ENCODE data around the gene SH3PXD2A.
"Not testable (repeated sequence)": the region's sequence is repeated elsewhere in the genome, so short reads cannot be mapped to it uniquely, and the experiment has no call there.

The SH3PXD2A gene

DNA sequence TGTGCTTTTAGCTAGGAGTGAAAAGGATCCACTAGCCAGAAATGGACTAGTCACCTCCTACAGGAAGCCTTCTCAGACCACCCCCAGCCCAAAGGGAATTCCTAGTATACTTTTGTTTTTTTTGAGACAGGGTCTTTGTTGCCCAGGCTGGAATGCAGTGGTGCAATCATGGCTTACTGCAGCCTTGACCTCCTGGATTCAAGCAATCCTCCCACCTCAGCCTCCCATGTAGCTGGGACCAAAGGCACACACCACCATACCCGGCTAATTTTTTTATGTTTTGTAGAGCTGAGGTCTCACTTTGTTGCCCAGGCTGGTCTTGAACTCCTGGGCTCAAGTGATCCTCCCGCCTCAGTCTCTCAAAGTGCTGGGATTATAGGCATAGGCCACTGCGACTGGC lies 192.7 kb downstream of the SH3PXD2A start:
- in situ Hi-C loops (cut with HindIII; ENCODE audit: low sequenced_read_pairs), result not testable (repeated sequence)

DNA sequence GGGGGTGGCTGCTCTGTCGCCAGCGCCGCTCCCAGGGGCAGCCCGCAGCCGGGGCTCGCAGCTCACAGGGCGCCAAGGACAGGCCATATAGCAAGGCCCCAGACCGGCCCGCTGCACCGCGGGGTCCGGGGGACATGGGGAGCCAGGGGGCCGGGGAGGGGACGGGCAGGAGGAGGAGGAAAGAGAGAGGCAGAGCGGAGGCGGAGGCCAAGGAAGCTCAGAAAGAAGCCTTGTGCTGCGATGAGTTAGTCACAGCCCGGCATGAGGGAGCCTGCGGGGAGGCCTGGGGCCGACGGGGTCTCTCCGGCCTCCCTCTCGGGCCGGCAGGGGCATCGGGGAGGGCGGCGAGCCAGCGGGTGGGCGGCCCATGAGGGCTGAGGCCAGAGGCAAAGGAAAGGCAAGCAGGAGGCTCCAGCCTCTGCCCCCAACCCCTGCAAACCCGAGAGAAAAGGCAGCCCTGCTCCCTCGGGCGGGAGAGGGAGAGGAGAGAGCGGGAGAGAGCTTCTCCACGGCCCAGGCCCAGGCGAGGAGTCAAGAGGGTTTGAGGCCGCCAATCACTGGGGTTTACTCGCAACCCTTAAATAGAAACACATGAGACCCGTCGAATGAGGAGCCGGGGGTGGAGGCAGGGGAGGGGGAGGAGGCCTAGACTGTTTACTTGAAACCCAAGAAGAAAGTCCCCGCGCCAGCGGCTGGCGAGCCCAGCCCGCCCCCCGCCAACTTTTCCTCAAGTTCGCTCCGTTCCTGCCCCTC lies 194.0 kb downstream of the SH3PXD2A start:
- in situ Hi-C loops (cut with HindIII; ENCODE audit: low sequenced_read_pairs), result no loop called here

DNA sequence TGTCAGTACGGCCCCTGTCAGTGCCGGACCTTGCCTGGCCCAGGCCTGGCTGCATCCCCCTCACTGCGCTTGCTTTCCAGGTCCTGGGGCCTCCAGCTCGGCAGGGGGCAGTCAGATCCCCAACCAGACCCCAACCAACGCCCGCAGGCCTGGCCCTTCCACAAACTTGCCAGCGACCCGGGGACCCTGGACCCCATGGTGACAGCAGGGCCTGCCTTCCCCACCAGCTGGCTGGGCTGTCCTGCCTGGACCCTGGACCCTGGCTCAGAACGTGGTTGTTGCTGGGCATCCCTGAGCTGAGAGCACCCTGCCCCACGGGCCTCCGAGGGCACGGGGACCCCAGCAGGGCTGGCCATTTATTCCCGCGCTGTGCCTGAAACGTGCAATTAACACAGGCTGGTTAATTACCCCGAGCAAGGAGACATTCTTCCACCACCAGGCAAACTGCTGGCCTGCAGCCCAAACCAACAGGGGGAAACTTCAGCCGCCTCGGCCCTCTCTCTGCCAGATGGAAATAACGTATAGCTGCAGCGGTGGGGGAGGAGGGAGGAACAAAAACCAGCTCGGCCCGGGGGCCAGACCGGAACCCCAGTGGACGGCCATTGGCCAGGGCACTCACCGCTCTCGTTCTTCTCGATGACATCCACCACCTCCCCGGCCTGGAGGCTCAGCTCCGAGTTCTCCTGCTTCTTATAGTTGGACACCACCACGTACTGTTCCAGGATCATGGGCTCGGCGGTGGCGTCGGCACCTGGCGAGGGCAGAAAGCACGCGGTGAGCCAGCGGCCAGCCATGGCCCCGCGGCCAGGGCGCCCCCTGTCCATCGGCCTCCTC lies 194.8 kb downstream of the SH3PXD2A start:
- in situ Hi-C loops (cut with HindIII; ENCODE audit: low sequenced_read_pairs), result no loop called here

DNA sequence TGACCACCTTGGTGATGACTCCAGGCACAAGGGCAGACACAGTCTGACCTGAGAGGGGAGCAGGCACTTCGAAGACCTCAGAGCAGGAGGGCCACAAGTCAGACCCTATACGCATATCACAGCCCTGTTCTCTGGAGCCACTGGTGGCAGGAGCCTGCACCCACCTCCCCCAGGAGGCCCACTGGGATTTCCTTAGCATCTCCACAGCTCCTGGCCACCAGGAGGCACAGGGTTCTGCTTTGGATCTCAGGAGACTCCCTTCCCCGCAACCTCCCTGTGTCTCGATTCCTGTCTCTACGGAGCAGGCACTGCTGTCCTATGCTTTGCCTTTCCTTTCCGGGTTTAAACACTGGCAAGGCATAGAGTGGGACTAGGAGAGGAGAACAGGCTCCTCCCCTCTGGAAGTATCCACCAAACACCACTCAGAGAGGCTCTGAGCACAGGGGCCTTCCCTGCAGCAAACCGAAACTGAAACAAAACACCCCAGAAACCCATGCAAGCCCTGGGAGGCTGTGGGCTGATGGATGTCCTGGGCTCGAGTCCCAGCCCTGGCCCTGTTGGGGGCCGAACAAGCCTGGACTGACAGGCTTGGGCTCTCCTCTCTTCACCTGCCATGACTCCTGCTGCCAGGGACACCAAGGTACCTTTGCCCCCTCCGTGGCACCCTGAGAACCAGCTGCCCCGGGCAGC lies 195.6 kb downstream of the SH3PXD2A start:
- in situ Hi-C loops (cut with HindIII; ENCODE audit: low sequenced_read_pairs), result no loop called here

- in situ Hi-C loops (cut with HindIII; ENCODE audit: low sequenced_read_pairs), result no loop called here
Observed at GRCh38 chr10:103658049-103658577, 197.3 kb downstream of the SH3PXD2A start.

DNA sequence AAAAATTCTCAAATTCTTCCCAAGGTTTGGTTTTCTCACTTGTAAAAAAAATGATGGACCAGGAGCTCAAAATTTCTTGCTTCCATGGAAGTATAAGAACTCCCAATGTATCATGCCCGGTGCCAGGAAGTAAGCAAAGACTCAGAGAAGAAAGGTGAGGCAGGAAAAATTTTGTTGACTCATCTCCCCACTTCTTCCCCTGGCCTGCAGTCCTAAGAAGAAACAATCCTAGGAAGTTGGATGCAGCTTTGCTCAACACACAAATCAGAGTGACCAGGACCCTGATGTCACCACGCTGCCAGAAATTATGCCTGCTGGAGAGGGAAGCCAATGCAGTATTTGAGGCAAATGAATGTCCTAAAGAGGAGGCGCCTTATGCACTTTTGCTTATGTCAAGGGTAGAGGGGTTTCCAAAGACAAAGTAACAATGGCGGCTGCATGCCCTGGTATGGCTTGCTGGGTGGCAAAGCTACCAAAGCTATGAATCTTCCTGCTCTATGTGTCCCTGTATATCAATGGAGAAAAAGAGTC lies 198.2 kb downstream of the SH3PXD2A start:
- in situ Hi-C loops (cut with HindIII; ENCODE audit: low sequenced_read_pairs), result no loop called here

DNA sequence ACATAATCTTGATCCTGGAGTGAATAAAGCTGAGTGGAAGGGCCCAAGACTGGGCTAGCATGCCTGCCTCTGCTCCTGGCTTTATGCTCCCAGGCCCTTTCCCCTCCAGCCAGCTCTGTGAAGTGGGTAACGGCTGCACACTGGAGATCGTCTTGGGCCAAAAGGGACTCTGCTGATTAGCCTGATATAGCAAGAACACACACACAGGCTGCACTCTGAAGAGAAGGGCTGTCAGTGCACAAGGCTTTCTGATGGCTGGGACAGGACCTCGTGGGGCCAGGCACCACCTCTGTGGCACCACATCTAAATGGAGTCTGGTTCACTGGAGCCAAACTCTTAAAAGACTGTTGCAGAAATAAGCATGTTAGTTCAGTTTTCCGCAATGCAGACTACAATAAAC lies 200.5 kb downstream of the SH3PXD2A start:
- in situ Hi-C loops (cut with HindIII; ENCODE audit: low sequenced_read_pairs), result no loop called here

DNA sequence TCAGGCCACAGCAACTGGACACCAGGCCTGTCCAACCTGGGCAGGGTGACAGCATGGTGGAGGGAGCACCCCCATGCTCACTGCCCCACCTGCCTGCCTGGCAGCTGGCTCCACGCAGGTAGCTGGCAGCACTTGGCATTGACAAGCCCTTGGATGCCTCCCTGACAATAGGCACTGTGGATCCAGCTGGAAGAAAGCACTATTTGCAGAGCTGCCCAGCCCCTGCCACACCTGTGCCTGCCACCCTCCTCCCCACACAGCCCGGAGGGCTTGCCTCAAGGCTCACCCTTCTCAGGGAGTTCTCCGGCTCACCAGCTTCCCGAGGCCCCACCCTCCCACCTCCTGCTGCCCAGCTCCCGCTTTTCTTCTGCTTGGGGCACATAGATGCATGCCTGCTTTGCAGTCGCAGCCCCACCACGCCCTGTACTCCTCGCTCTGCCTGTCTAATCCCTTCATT lies 201.8 kb downstream of the SH3PXD2A start:
- in situ Hi-C loops (cut with HindIII; ENCODE audit: low sequenced_read_pairs), result no loop called here

DNA sequence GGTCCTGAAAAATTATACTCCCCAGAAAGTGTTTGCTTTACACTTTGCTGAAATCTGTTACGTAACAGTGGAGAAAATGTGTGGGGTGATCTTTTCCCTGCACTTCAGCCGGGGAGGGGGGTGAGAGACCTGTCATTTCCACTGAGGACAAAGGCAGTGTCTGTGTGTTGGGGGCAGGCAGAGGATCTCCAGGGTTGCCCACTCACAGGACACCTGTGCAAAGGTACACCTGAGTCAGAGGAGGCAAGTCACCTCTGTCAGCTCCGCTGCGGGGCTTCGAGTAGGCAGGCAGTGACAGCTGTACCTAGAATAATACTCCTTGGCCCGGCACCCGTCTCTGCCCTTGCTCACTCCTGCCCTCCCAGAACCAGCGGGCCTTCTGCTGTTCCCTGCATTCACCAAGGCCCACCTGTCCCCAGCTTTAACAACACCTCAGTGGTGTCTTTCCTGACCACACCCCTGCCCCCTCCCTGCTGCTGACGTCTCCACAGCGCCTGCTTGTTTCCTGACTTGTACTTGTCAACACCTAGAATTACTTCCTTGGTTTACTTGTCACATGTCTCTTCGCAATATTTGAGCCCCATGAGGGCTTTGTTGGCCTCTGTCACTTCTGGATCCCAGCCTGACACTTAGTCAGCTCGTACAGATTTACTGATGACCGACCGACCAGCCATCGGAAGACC lies 202.6 kb downstream of the SH3PXD2A start:
- in situ Hi-C loops (cut with HindIII; ENCODE audit: low sequenced_read_pairs), result no loop called here

DNA sequence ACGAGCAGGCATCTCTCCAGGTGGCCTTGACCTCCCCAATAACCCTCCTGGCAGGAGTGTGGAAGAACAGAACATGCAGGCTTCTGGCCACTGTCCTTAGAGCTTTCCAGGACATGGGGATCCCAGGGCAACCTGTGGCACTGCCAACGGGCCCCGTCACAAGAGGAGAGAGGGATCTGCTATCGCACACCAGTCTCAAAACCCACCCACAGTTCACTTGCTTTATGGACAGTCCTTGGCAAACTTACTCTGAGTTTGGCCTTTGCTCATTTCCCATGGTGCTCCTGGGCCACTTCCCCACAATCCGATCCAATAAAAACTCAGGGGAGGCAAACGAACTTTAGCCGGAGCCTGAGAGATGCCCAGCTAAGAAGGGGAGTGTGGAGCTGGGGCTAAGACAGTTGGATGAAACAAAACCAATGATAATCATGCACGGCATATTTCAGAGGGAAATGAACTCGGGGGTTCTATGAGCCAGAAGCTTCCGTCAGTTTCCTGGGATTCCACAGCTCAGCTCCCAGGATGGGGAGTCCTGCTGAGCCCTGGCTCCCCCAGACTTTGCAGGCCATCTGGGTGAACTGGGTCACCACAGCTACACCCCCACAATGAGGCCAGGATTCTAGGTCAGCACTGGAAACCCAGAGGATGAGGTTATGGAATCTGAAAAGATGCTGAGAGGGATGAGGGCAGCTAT lies 203.4 kb downstream of the SH3PXD2A start:
- in situ Hi-C loops (cut with HindIII; ENCODE audit: low sequenced_read_pairs), result no loop called here

DNA sequence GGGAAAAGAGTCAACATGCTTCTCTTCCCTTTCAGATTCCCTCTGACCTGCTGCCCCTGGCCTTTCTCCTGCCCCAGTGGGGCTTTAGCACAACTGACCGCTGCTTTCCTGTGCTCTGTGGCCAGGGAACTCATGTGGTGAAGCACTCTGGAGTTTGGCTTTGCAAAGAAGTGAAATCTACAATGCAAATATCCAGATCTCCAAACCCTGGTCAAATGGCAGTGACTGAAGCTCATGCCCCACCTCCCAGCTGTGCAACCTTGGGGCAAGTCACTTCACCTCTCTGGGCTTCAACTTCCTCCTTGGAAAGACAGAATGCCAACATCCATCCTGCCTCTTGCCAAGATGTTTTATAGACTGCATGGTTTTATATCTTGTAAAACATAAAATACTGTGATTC lies 204.0 kb downstream of the SH3PXD2A start:
- in situ Hi-C loops (cut with HindIII; ENCODE audit: low sequenced_read_pairs), result no loop called here

- in situ Hi-C loops (cut with HindIII; ENCODE audit: low sequenced_read_pairs), result no loop called here
Observed at GRCh38 chr10:103649654-103650423, 205.5 kb downstream of the SH3PXD2A start.

DNA sequence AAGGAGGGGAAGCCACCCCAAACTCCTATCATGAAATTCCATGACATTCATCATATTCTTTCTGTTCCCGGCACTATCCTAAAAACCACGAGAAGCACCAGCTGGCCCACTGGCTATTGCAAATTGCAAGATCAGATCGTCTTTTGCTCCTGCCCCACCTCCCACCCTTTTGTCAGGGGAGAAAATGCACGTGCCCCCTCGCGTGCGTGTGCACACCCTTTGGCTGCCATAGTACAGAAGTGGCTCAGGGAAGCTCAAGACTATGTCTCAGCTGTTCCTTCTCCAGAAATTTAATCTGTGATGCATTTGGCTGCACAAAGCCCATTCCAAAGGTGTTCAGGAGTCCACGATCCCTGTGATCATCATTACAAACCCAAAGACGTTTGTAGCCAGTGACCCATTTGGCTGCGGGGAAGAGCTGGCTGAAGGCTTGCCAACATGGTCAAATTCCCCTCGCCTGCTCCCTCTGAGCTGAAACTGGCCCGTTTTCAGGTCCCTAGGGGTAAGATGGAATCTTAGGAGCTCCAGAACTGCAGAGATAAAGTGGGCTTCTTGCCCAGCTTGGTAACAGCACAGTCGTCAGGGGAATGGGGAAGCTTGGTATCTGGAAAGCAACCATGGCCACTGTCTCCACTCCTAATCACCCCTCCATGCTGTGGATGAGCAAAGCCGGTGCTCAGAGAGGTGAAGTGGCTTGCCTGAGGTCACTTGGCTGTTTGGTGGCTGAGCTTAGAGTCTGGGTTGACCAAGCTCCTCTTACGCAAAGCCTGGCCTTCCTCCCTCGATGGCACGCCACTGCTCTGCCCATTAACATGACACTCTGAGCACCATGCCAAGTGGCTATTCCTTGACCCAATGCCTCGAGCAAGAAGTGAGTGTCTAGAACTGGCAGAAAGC lies 206.5 kb downstream of the SH3PXD2A start:
- in situ Hi-C loops (cut with HindIII; ENCODE audit: low sequenced_read_pairs), result no loop called here

DNA sequence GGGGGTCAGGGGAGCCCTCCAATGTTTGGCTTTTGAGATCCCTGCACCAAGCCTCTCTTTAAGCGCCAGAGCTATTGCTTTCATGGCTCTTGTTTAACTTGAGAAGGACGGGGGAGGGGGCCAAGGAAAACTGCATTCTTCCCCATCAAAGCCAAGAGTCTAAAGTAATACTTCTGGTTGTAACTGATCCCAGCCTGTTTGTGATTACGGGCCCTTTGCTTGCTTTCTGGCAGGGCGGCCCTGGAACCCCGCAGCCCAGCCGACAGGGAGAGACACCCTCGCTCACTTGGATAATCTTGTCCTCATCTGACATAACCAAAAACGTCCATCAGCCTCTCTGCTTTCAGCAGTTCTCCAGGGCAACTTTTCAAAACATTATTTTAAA lies 207.1 kb downstream of the SH3PXD2A start:
- in situ Hi-C loops (cut with HindIII; ENCODE audit: low sequenced_read_pairs), result no loop called here

GRCh38 chr10:103646304-103646703 lies 209.1 kb downstream of the SH3PXD2A start:
- in situ Hi-C loops (cut with HindIII; ENCODE audit: low sequenced_read_pairs), result no loop called here

DNA sequence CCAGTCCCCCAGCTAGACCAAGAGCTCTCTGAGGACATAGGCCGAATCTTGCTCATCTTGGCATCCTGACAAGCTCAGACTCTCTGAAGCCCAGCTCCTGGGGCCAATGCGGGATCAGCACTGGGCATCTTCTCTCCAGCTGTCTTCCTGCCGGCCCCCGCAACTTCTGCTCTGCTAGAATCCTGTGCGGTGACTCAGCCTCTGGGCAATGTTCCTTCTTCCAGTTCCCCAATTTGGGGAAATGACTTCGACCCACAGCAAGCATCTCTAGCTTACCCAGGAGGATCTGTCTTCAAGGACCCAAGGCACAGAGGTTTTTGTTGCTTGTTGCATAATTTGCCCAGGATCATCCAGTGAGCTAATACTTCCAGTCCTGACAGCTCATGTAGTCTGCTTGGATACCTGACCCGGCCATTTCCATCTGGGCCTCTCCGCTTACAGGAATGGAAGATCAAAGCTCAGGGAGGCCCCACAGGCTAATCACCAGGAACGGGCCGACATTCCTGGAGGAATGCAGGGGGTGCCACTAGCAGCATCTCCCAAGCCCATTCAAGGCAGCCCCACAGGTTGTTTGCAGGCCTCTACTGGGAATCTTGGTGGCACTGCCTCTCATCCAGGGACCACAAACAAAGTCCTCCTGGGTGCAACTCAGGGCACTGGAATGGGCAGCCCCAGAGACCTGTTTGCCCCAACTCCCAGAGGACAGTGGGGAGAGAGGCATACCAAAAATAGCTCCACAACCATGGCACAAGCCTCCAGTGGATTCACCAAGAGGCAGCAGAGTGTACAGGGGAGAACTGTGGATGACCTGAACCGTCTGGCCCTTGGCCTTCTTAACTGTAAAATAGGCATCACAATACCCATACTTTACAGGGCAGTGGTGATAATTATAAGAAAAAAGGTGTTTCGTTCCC lies 210.0 kb downstream of the SH3PXD2A start:
- in situ Hi-C loops (cut with HindIII; ENCODE audit: low sequenced_read_pairs), result no loop called here

GRCh38 chr10:103643381-103643780 lies 212.0 kb downstream of the SH3PXD2A start:
- in situ Hi-C loops (cut with HindIII; ENCODE audit: low sequenced_read_pairs), result no loop called here
